ENCODE results near the gene BRD1.

GRCh38 chr22:49734390-49734789 lies 93.3 kb downstream of the BRD1 start:
- TF ChIP-seq SP1 (IDR thresholded peaks at IDR 0.05) (no peak), PKNOX1 (IDR thresholded peaks at IDR 0.05) (no peak), CTBP1 (IDR thresholded peaks at IDR 0.05; ENCODE audit: borderline replicate concordance) (no peak), ARNT (IDR thresholded peaks at IDR 0.05) (no peak), FOXM1 (IDR thresholded peaks at IDR 0.05; ENCODE audit: borderline replicate concordance) (no peak), HDGF (IDR thresholded peaks at IDR 0.05; ENCODE audit: borderline replicate concordance) (no peak), ZNF384 (IDR thresholded peaks at IDR 0.05) (no peak)
